ENCODE results near the gene SLCO3A1. TPM values are rescaled to one million over a fixed set of nuclear protein-coding genes. Genes with fewer than 3 reads are reported as not detected.
A peak's percentile ranks its signal among the peaks of the same experiment; 100 is the strongest.

The SLCO3A1 gene
- total RNA-seq, 1 donor from 2014 or later = 6.3 TPM

DNA sequence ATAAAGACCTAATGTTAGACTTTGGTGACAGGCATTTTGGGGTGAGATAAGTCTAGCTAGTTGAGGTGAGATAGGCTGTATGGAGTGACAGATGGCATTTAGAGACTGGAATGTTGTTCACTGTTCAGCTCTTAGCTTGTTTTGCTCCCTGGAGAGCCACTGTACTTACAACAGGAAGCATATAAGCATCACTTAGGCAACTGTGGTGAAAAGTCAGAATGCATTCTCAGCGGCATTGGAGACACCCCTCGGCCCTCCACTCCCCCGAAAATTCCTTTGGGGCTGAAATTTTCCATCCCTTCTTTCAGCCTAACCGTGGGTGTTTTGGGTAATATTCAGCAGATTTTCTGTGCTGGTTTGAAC lies 73.4 kb downstream of the SLCO3A1 start:
- no peaks in the 10 kb centered on the region for H3K9me3 Mint-ChIP-seq
- DNase-seq (ENCODE audit: low read depth, low spot score) = no peak
- TF ChIP-seq, protein P1, sequence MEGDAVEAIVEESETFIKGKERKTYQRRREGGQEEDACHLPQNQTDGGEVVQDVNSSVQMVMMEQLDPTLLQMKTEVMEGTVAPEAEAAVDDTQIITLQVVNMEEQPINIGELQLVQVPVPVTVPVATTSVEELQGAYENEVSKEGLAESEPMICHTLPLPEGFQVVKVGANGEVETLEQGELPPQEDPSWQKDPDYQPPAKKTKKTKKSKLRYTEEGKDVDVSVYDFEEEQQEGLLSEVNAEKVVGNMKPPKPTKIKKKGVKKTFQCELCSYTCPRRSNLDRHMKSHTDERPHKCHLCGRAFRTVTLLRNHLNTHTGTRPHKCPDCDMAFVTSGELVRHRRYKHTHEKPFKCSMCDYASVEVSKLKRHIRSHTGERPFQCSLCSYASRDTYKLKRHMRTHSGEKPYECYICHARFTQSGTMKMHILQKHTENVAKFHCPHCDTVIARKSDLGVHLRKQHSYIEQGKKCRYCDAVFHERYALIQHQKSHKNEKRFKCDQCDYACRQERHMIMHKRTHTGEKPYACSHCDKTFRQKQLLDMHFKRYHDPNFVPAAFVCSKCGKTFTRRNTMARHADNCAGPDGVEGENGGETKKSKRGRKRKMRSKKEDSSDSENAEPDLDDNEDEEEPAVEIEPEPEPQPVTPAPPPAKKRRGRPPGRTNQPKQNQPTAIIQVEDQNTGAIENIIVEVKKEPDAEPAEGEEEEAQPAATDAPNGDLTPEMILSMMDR (conservative IDR thresholded peaks at IDR 0.05) = no peak
- H3K4me1 Mint-ChIP-seq = no peaks in the 10 kb centered on the region
- no peak overlapping the region for H3K4me3 Mint-ChIP-seq
- no peak overlapping the region for H3K27ac Mint-ChIP-seq (ENCODE audit: unreplicated experiment)
- peaks cover 2% of the 10 kb centered on the region for H3K27me3 Mint-ChIP-seq (ENCODE audit: low read depth)
- H3K36me3 Mint-ChIP-seq (ENCODE audit: low read depth) = no peaks in the 10 kb centered on the region

DNA sequence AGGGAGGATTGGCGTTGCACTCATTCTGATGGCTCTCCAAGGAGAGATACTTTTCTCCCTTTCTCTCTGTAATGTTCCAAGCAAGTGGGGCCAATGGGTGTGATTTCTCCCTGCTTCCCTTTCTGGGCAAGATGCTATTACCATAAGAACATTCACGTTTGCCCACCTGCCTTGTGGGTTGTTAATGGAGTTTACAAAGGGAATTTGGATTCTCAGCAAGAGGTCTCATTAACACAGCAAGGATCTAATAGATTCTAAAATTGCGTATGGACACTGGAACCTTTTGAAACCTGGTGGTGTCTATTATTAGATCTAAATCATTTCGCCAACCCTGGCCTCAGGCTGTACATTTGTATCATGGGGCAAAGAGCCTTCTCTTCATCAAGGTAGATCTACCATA lies 74.1 kb downstream of the SLCO3A1 start:
- Mint-ChIP-seq H3K27ac (ENCODE audit: unreplicated experiment) (no peak overlapping the region), H3K27me3 (ENCODE audit: low read depth) (peaks cover 2% of the 10 kb centered on the region), H3K36me3 (ENCODE audit: low read depth) (no peaks in the 10 kb centered on the region), H3K4me1 (no peaks in the 10 kb centered on the region), H3K9me3 (no peaks in the 10 kb centered on the region), H3K4me3 (no peak overlapping the region)
- TF ChIP-seq, protein P1 (conservative IDR thresholded peaks at IDR 0.05) = no peak
- DNase-seq (ENCODE audit: low read depth, low spot score) = no peak

DNA sequence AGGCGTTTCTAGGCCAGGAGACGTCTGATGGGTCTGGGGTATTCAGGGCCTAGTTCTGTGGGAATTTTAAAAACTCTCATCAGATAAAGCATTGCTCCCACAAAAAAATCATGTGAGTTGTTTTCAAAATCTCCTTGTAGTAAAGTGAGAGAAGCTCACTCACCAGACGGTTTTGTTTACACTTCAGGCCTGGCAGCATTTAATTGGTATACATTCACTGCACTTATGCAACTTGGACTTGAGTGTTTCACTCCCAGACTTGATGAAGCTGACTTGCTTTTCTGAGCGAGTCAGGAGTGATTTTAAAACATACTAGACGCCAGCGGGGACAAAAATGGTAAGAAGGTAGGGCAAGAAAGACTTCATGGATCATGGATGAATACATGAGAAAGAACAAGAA lies 75.2 kb downstream of the SLCO3A1 start:
- Mint-ChIP-seq H3K27me3 (ENCODE audit: low read depth) (peaks cover 2% of the 10 kb centered on the region), H3K27ac (ENCODE audit: unreplicated experiment) (peak overlapping the region; percentile 40), H3K4me1 (no peaks in the 10 kb centered on the region), H3K4me3 (no peak overlapping the region), H3K36me3 (ENCODE audit: low read depth) (no peaks in the 10 kb centered on the region), H3K9me3 (no peaks in the 10 kb centered on the region)
- TF ChIP-seq, protein P1 (conservative IDR thresholded peaks at IDR 0.05) = no peak
- DNase-seq (ENCODE audit: low read depth, low spot score) = no peak

DNA sequence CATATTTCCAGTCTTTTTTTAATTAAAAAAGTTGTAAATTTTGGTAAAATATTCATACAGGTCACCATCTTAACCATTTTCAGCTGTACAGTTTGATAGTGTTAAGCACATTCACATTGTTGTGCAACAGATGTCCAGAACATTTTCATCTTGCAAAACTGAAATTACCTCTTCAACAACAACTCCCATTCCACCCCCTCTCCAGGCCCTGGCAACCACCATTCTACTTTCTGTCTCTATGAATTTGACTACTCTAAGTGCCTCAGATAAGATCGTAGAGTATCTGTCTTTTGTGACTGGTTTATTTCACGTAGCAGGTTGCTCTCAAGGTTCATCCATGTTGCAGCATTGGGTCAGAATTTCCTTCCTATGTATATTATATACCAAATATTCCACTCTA lies 76.0 kb downstream of the SLCO3A1 start:
- H3K4me1 Mint-ChIP-seq = no peaks in the 10 kb centered on the region
- H3K4me3 Mint-ChIP-seq = no peak overlapping the region
- H3K27me3 Mint-ChIP-seq (ENCODE audit: low read depth) = peaks cover 2% of the 10 kb centered on the region
- H3K36me3 Mint-ChIP-seq (ENCODE audit: low read depth) = no peaks in the 10 kb centered on the region
- DNase-seq (ENCODE audit: low read depth, low spot score) = no peak
- H3K9me3 Mint-ChIP-seq = no peaks in the 10 kb centered on the region
- H3K27ac Mint-ChIP-seq (ENCODE audit: unreplicated experiment) = no peak overlapping the region
- TF ChIP-seq, protein P1 (conservative IDR thresholded peaks at IDR 0.05) = no peak

DNA sequence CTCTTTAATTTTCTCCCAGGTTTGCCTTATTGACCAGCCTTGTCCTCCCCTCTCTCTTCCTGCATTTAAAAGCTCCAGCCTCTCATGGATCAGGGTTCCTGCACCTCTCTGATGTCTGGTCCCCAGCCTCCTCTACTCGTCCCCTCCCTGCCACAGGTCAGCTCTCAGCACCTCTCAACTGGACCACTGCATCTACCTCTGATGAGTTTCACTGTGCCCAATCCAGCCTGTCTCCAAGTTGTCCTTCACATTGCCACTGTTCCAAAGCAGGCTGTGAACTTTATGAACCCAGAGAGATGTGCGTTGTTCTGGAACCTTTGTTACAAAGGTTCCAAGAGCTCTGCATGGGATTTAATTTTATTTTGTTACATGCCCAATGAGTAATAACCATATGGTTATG lies 76.6 kb downstream of the SLCO3A1 start:
- no peaks in the 10 kb centered on the region for H3K9me3 Mint-ChIP-seq
- H3K27ac Mint-ChIP-seq (ENCODE audit: unreplicated experiment) = no peak overlapping the region

More for the DNA sequence above, 76.6 kb downstream of the SLCO3A1 start:
- peaks cover 2% of the 10 kb centered on the region for H3K27me3 Mint-ChIP-seq (ENCODE audit: low read depth)
- DNase-seq (ENCODE audit: low read depth, low spot score) = no peak
- no peaks in the 10 kb centered on the region for H3K4me1 Mint-ChIP-seq
- TF ChIP-seq, protein P1 (conservative IDR thresholded peaks at IDR 0.05) = no peak
- no peaks in the 10 kb centered on the region for H3K36me3 Mint-ChIP-seq (ENCODE audit: low read depth)
- no peak overlapping the region for H3K4me3 Mint-ChIP-seq
